Cardiac muscle cell (in vitro differentiated cells and primary cell): ENCODE data around the gene SLC43A3. TPM values are rescaled to one million over a fixed set of nuclear protein-coding genes. Genes with fewer than 3 reads are reported as not detected.

Experiments used
- DNase-seq, 2 donors: peaks; one replicate each; pipeline versions ENCODE4 v3.0.0 to v3.0.0-alpha.2; 2010 to 2017; ENCODE audit warnings: low read depth in 1 of 2, low spot score in 1 of 2
- H3K27ac ChIP-seq: fragments of 200-600 bp; sonication (generic); 2 replicates; pipeline ENCODE4 v1.5.1; 2016
- H3K27me3 ChIP-seq: fragments of 200-600 bp; sonication (generic); 2 replicates; pipeline ENCODE4 v1.6.0; 2016; ENCODE audit warnings: control low read depth
- H3K36me3 ChIP-seq: fragments of 200-600 bp; sonication (generic); 2 replicates; pipeline ENCODE4 v1.5.1; 2016; ENCODE audit warnings: control low read depth
- H3K4me1 ChIP-seq: fragments of 200-600 bp; sonication (generic); 2 replicates; pipeline ENCODE4 v1.8.1; 2017; ENCODE audit warnings: low read depth, mild to moderate bottlenecking, mixed run types
- H3K4me3 ChIP-seq: fragments of 200-600 bp; sonication (generic); 2 replicates; pipeline ENCODE4 v1.5.1; 2016; ENCODE audit warnings: mild to moderate bottlenecking
- H3K9me3 ChIP-seq: fragments of 200-600 bp; sonication (generic); 2 replicates; pipeline ENCODE4 v1.5.1; 2017; ENCODE audit warnings: low read depth, mild to moderate bottlenecking, control low read depth
- CTCF ChIP-seq: IDR thresholded peaks from 2 replicates; pipeline ENCODE4 v1.5.1; 2012; ENCODE audit warnings: low read depth, mild to moderate bottlenecking, low read length
- polyA plus RNA-seq: library from polyadenylated mRNA; unstranded; fragments of >200 nt; fragmentation: Nextera tagmentation; extraction: Ambion mirVana; gene quantifications from 2 replicates; pipeline ENCODE4 v1.2.1, GENCODE V29; 2016
- total RNA-seq: library from RNA; depleted of rRNA; stranded (reverse); fragments of >200 nt; gene quantifications from 2 replicates; pipeline ENCODE4 v1.2.3, GENCODE V29; 2016

SLC43A3 gene
- total and polyA plus RNA-seq, 2 experiments from 2014 or later = 1.7 to 6.8 TPM

- Histone ChIP-seq H3K27me3 (peaks cover 34% of the 10 kb centered on the region), H3K27ac (no peak overlapping the region), H3K4me1 (no peaks in the 10 kb centered on the region), H3K36me3 (no peaks in the 10 kb centered on the region), H3K9me3 (no peaks in the 10 kb centered on the region), H3K4me3 (no peak overlapping the region)
- TF ChIP-seq CTCF = no peak
- peak in 1 of 2 donors; percentile 62 for DNase-seq
Observed at GRCh38 chr11:57474017-57474802, 47.3 kb upstream of the SLC43A3 start.

GRCh38 chr11:57473285-57473841 lies 46.4 kb upstream of the SLC43A3 start:
- Histone ChIP-seq H3K9me3 (no peaks in the 10 kb centered on the region), H3K36me3 (no peaks in the 10 kb centered on the region), H3K27ac (no peak overlapping the region), H3K4me1 (no peaks in the 10 kb centered on the region), H3K27me3 (peaks cover 34% of the 10 kb centered on the region), H3K4me3 (no peak overlapping the region)
- DNase-seq = no peak
- TF ChIP-seq CTCF = no peak

- no peak for TF ChIP-seq CTCF
- H3K4me3 ChIP-seq = no peak overlapping the region
- H3K4me1 ChIP-seq = no peaks in the 10 kb centered on the region
- peaks cover 22% of the 10 kb centered on the region for H3K27me3 ChIP-seq
- no peak overlapping the region for H3K27ac ChIP-seq
- no peaks in the 10 kb centered on the region for H3K36me3 ChIP-seq
- H3K9me3 ChIP-seq = no peaks in the 10 kb centered on the region
- DNase-seq = no peak
Observed at GRCh38 chr11:57471496-57471895, 44.6 kb upstream of the SLC43A3 start.

GRCh38 chr11:57469268-57469667 lies 42.3 kb upstream of the SLC43A3 start:
- Histone ChIP-seq H3K9me3 (no peaks in the 10 kb centered on the region), H3K4me3 (no peak overlapping the region), H3K4me1 (no peaks in the 10 kb centered on the region), H3K27ac (no peak overlapping the region), H3K36me3 (no peaks in the 10 kb centered on the region), H3K27me3 (no peaks in the 10 kb centered on the region)
- TF ChIP-seq CTCF = no peak
- no peak for DNase-seq

GRCh38 chr11:57468276-57468675 lies 41.4 kb upstream of the SLC43A3 start:
- no peaks in the 10 kb centered on the region for H3K4me1 ChIP-seq
- DNase-seq = no peak
- no peak overlapping the region for H3K4me3 ChIP-seq
- no peak overlapping the region for H3K27ac ChIP-seq
- no peak for TF ChIP-seq CTCF
- H3K9me3 ChIP-seq = no peaks in the 10 kb centered on the region
- no peaks in the 10 kb centered on the region for H3K27me3 ChIP-seq
- no peaks in the 10 kb centered on the region for H3K36me3 ChIP-seq
